GM20431 (cell line): ENCODE data around the gene SMC6.

Source experiments
- in situ Hi-C: fragments of 300-500 bp; cut with MseI, MboI; formaldehyde crosslinking; loops from one replicate; pipeline ENCODE4 v1.15.0; 2020; ENCODE audit warnings: low sequenced_read_pairs; ENCODE audit not compliant: unreplicated experiment

The SMC6 gene

DNA sequence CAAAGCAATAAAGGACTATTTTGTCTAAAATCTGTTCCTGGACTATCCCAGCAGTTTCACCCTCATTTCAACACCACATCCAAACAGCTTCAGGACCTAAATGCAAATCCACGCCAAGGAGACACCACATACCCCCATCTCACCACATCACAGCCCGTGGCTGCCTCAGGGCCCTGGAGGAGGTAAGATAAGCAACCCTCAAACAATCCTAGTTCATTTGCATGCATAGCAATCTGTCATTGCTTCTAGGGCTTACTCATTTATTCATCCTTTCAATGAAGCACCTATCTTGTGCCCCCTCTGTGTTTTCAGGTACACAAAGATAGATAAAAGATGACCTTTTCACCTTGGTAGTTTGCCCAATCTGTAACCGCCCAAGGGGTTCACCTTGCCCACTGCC is 126.6 kb downstream of the SMC6 start:
- in situ Hi-C loops = no loop called here

DNA sequence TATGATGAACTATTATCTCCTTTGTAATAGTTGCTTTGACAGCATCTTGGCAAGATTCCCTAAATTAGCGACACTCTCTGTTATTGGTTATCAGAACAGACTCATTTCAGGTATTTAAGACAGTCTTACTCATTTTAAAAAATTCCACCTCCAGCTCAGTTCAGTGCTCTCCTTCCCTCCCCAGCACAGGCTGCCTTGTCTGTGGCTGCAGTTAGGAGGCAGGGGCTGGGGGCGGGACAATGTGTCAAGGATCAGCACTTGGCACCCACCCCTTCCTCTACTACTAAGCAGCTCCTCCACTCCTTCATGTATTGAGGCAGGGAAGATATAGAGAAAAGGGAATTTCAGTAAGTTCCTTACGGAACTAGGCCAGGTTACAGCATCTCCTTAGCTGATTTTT is 128.2 kb downstream of the SMC6 start:
- in situ Hi-C loops = no loop called here

DNA sequence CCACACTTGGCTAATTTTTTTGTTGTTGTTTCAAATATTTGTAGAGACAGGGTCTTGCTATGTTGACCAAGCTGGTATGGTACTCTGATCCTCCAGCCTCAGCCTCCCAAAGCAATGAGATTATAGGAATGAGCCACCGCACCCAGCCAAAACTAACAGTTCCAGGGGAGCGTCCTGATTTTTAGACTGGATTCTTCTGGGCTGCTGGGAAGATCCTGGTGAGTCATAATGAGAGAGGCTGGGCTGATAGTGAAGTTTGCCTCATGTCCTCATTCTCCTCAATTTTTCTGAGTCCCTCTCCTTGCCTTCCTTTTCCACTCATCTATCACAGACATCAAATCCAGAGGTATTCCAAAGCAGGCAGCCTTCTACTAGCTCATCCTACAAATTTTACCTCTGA is 131.8 kb downstream of the SMC6 start:
- in situ Hi-C loops = no loop called here

DNA sequence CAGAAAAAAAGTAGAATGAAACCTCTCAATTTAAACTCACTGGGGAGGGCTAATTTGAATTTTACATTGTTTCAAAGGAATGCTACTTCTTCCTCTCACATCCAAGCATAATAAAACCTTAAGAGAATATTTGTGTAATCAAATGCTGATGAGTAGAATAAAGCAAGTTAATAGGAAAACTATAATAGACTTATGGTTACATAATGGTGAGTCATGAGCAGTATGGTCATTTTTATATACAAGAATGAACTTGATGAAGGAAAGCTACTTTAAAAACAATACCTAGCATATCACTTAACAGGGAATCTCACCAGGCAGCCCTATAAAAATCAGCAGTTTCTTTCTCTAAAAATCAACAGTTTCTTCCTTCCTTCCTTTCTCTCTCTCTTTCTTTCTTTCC is 132.8 kb downstream of the SMC6 start:
- in situ Hi-C loops = no loop called here

DNA sequence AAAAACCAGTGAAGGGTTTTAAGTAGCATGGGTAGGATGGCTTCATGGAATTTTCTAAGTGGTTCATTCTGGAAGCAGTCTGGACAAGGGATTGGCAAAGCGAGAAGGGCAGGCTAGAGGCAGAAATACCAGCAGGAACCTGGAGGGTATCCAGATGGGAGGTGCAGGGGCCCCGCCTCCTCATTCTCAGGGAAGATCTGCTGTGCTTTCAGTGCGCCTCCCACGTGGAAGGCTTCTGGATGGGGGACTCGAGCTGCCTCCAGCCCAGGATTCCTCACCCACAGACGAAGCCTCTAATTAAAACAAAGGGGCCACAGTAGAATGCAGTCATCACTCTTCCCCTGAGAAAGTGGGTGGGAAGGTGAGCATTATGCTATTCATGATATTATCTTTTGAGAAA is 133.3 kb downstream of the SMC6 start:
- in situ Hi-C loops = no loop called here

DNA sequence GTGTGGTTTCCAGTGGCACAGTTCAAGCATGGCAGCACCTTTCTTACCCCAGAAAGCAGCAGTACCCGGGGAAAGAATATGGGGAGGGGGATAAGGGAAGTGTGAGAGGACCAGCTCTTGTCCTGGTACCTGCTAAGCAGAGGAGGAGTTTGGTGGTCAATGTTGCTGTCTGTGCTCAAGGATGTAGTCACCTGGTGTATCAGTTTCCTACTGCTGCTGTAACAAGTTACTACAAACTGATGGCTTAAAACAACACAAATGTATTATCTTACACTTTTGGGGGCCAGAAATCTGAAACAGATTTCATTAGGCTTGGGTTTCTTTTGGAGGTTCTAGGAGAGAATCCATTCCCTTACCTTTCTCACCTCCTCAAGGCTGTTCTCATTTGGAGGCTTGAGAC is 135.7 kb downstream of the SMC6 start:
- in situ Hi-C loops = no loop called here

DNA sequence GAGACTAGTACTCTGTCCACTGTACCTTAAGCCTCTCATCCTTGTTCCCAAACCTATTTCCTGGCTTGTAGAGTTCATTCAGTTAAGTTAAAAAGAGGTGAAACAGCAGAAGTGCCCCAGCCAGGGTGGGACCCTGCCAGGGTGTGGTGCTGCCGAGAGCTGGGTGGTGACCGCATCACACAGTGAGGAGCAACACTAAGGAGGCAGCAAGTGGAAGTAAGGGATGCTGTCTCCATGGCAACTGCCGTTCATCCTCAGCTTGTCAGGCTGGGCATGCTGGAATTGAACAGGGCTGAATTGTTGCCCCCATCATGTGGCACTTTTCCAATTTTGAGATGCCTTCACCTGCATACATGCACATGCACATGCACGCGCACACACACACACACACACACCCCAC is 136.1 kb downstream of the SMC6 start:
- in situ Hi-C loops = no loop called here

DNA sequence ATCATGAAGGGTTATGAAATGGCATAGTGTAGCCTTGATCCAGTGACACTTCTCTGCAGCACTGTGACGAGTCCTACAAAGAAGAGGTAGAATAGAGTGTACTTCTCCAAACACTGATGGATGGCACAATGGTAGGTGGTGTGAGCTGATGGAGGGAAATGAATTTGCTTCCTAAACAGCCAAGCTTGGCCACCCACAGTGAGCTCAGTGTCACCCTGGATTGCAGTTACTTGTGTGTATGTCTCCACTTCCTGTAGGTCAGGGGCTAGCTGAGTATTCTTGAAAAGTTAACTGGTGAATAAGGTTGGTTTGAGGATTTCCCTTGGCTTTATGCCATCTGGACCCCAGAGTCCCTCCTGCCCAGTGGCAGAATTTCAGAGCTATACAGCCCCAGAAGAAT is 137.2 kb downstream of the SMC6 start:
- in situ Hi-C loops = no loop called here

DNA sequence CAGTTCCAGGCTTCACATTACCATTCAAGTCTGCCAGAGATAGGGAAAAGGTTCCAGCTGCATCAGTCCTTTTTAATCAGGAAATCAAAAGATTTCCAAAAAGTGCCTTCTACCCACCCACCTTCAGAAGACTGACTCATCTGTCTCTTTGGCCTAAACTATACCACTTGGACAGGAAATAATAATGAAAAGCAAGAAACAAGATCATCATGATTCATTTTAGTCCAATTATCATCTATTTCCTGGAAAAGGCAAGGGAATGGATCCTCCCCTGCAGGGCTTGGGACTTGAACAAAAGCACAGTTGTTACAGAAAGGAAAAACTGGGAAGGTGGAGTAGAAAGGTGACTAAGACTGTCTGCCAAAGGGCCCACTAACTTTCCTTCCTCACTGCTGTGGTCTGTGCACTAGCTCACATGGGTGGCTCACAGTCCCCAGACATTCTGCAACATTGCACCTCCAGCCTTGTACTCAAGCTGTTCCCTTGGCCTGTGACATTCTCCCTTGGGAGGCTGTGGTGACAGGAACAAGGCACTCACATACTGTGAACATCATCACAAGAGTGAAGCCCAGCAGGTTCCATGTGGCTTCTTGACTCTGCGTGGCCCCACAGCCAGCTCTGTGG is 137.8 kb downstream of the SMC6 start:
- in situ Hi-C loops = no loop called here

DNA sequence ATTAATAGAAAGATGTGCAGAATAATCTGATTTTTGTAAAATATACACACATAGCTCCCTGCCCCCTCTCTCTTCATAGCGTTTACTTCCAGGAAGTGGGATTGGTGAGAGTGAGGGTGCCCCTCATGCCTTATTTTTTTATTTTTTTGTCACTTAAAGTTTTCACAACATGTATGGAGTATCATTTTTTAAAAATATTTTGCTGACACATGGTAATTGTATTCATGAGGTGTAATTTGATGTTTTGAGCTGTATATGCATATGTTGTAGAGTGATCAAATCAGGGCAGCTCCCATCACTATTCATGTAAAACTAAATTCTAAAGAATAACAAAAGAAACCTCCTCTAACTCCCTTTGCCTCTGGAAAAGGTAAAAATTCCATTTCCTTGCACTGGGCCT is 138.5 kb downstream of the SMC6 start:
- in situ Hi-C loops = no loop called here

DNA sequence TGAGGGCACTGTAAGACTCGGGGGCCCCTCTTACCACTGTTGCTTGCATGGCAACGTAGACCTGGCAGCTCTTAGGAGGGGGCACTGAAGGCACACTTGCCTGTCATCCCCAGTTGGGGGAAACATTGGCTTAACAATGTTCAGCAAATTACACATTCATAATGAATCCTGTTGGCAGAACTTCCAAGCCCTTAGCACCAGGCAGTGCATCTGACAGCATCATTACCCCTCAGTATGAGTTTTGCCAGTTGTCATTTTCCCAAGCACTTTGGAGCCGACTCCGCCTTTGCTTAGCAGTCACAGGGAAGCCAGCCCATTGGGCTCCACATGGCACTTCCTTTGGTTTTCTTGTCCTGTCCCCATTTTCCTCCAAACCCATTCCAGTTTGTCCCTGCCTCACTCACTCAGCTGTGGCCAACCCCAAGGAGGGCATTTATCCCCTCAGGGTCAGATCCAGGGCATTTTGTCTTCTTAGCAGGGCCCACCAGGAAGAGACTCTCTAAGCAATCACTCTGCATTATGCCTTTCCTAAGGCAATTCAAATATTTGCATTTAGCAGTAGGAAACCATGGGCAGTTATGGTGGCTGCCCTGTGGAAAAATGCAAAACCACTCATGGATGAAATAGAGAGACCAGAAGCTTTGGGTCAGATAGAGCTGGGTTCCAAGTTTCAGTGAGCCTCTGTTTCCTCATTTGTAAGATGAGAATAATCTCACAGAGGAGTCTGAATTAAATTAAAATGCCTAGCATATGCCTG is 139.3 kb downstream of the SMC6 start:
- in situ Hi-C loops = no loop called here
